Peyer's patch (tissue), 4 donors: ENCODE data around the gene EML4. TPM values are rescaled to one million over a fixed set of nuclear protein-coding genes. Genes with fewer than 3 reads are reported as not detected.

ENCODE experiments used
- DNase-seq, 3 donors: peaks; one replicate each; pipeline ENCODE4 v3.0.0-alpha.2; 2017 to 2019
- H3K27ac ChIP-seq, 4 donors: fragments of 200-600 bp; sonication (generic); one replicate each; pipeline ENCODE4 v1.5.1; 2016 to 2019
- H3K27me3 ChIP-seq, 2 donors: fragments of 200-600 bp; sonication (generic); one replicate each; pipeline ENCODE4 v1.5.1; 2019
- H3K36me3 ChIP-seq, 3 donors: fragments of 200-600 bp; sonication (generic); one replicate each; pipeline ENCODE4 v1.5.1; 2016 to 2019
- H3K4me1 ChIP-seq, 4 donors: fragments of 200-600 bp; sonication (generic); one replicate each; pipeline ENCODE4 v1.5.1; 2016 to 2019
- H3K4me3 ChIP-seq, 4 donors: fragments of 200-600 bp; sonication (generic); 1 replicate in 3 of 4; 2 replicates in 1 of 4; pipeline ENCODE4 v1.5.1; 2016 to 2019; ENCODE audit warnings: mild to moderate bottlenecking in 1 of 4
- H3K9me3 ChIP-seq, 4 donors: fragments of 200-600 bp; sonication (generic); one replicate each; pipeline ENCODE4 v1.5.1; 2016 to 2019; ENCODE audit warnings: mild to moderate bottlenecking in 1 of 4
- POLR2A ChIP-seq, 2 donors: fragments of 450-650 bp; IDR thresholded peaks; one replicate each; pipeline ENCODE4 v1.5.1; 2017; ENCODE audit warnings: antibody characterized with exemption in 2 of 2, mild to moderate bottlenecking in 2 of 2, moderate library complexity in 2 of 2
- total RNA-seq, 4 donors: library from RNA; depleted of rRNA; stranded (reverse); fragments of >200 nt; gene quantifications; one replicate each; pipeline ENCODE4 v1.1.0, GENCODE V29; 2016
- TF ChIP-seq, protein P1 (sequence below), 6 experiments: fragments of 450-650 bp in 4 of 6; fragments of 200-600 bp in 2 of 6; sonication (generic) in 1 of 6; IDR thresholded peaks; one replicate each; pipeline ENCODE4 v1.5.1; 2017 to 2019; ENCODE audit warnings: antibody characterized with exemption in 6 of 6, mild to moderate bottlenecking in 3 of 6, moderate library complexity in 1 of 6

EML4 gene
- total RNA-seq, 4 donors from 2014 or later = 73.7 to 115 (median 84.4) TPM

DNA sequence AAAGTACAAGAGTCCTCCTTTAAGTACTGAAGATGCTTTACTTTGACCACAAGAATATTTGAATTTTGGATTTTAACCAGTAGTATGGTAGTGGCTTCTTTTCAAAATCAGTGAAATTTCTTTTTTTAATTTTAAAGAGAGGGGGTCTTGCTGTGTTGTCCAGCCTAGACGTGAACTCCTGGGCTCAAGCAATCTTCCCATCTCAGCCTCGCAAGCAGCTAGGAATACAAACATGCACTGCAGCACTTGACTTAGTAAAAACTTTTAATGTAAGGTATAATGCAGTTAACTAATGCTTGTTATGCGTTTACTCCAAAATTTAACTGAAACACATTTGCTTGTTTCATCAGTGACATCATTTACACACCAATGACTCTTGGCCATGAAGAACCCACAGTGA, 49.6 kb downstream of the EML4 start:
- H3K27me3 ChIP-seq = no peaks in the 10 kb centered on the region
- no peak overlapping the region for H3K4me3 ChIP-seq
- no peaks in the 10 kb centered on the region for H3K9me3 ChIP-seq
- TF ChIP-seq, protein P1, sequence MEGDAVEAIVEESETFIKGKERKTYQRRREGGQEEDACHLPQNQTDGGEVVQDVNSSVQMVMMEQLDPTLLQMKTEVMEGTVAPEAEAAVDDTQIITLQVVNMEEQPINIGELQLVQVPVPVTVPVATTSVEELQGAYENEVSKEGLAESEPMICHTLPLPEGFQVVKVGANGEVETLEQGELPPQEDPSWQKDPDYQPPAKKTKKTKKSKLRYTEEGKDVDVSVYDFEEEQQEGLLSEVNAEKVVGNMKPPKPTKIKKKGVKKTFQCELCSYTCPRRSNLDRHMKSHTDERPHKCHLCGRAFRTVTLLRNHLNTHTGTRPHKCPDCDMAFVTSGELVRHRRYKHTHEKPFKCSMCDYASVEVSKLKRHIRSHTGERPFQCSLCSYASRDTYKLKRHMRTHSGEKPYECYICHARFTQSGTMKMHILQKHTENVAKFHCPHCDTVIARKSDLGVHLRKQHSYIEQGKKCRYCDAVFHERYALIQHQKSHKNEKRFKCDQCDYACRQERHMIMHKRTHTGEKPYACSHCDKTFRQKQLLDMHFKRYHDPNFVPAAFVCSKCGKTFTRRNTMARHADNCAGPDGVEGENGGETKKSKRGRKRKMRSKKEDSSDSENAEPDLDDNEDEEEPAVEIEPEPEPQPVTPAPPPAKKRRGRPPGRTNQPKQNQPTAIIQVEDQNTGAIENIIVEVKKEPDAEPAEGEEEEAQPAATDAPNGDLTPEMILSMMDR (IDR thresholded peaks at IDR 0.05) = no peak
- no peak for TF ChIP-seq POLR2A (IDR thresholded peaks at IDR 0.05)
- no peak overlapping the region for H3K27ac ChIP-seq
- H3K4me1 ChIP-seq = peaks cover 0 to 4% (median 3%) of the 10 kb centered on the region in 4 donors
- no peaks in the 10 kb centered on the region for H3K36me3 ChIP-seq
- no peak for DNase-seq

DNA sequence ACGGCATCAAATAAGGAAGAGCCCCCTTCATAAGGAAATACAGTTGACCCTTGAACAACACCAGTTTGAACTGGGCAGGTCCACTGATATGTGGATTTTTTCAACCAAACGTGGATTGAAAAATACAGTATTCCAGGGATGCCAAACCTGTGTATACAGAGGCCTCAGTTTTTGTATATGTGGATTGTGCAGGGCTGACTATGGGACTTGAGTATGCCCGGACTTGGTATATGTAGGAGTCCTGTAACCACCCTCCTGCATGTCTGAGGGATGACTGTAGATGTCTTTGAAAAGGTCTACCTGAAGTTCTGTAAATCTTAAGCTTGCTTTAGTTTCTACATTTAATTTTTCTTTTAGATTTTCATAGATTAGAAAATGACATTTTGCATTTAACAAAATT, 50.0 kb downstream of the EML4 start:
- Histone ChIP-seq H3K9me3 (no peaks in the 10 kb centered on the region), H3K36me3 (no peaks in the 10 kb centered on the region), H3K27me3 (no peaks in the 10 kb centered on the region), H3K4me1 (peaks cover 0 to 7% (median 3%) of the 10 kb centered on the region in 4 donors), H3K4me3 (no peak overlapping the region), H3K27ac (no peak overlapping the region)
- DNase-seq = no peak
- TF ChIP-seq, protein P1 (IDR thresholded peaks at IDR 0.05) = no peak
- TF ChIP-seq POLR2A (IDR thresholded peaks at IDR 0.05) = no peak

DNA sequence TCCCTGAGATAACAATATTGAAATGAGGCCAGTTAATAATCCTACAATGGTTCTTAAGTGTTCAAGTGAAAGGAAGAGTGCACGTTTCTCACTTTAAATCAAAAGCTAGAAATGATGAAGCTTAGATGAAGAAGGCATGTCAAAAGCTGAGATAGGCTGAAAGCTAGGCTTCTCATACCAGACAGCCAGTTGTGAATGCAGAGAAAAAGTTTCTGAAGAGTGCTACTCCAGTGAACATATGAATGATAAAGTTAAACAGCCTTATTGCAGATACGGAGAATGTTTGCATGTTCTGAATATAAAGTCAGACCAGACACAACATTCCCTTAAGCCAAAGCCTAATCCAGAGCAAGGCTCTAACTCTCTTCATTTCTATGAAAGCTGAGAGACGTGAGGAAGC, 51.4 kb downstream of the EML4 start:
- H3K4me1 ChIP-seq = peaks cover 0 to 8% (median 3%) of the 10 kb centered on the region in 4 donors
- H3K9me3 ChIP-seq = no peaks in the 10 kb centered on the region
- DNase-seq = no peak
- no peak overlapping the region for H3K4me3 ChIP-seq
- H3K36me3 ChIP-seq = no peaks in the 10 kb centered on the region
- H3K27ac ChIP-seq = no peak overlapping the region
- no peaks in the 10 kb centered on the region for H3K27me3 ChIP-seq
- TF ChIP-seq POLR2A (IDR thresholded peaks at IDR 0.05) = no peak
- TF ChIP-seq, protein P1 (IDR thresholded peaks at IDR 0.05) = no peak

DNA sequence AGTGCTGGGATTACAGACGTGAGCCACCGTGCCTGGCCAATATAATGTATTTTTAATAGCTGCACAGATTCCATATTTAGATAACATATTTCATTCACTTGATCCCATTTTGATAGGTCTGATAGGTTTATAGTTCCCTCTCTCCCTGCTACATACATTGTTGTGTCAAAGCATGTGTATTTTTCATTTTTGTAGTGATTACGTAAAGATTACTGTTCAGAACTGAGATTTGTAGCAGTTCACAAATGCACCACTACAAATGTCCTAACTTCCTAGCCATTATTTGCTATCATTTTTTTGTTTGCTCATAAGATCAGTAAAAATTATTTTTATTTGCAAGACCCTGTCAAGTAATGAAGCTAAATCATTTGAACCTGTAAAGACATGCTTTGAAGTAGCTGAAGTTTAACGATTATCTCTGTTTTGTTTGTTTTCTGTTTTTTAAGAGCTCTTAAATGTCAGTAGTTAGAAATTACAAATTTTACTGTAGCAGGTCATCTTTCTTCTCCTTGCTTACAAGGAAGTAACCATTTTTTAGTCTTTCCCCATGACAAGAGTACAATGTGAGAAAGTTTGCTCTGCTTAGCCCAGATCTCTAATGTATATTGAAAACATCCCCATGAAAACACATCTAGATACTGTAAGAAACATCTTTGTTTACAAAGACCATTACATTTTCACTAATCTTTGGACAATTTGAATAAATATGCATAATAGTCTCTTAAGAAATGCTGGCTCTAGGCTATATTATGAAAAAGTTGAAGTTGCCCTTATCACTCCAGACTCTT, 54.1 kb downstream of the EML4 start:
- no peak overlapping the region for H3K4me3 ChIP-seq
- H3K36me3 ChIP-seq = no peaks in the 10 kb centered on the region
- H3K27me3 ChIP-seq = no peaks in the 10 kb centered on the region
- H3K4me1 ChIP-seq = peaks cover 0 to 8% (median 0%) of the 10 kb centered on the region in 4 donors
- H3K9me3 ChIP-seq = no peaks in the 10 kb centered on the region
- TF ChIP-seq POLR2A (IDR thresholded peaks at IDR 0.05) = no peak
- TF ChIP-seq, protein P1 (IDR thresholded peaks at IDR 0.05) = no peak
- no peak for DNase-seq
- H3K27ac ChIP-seq = no peak overlapping the region

DNA sequence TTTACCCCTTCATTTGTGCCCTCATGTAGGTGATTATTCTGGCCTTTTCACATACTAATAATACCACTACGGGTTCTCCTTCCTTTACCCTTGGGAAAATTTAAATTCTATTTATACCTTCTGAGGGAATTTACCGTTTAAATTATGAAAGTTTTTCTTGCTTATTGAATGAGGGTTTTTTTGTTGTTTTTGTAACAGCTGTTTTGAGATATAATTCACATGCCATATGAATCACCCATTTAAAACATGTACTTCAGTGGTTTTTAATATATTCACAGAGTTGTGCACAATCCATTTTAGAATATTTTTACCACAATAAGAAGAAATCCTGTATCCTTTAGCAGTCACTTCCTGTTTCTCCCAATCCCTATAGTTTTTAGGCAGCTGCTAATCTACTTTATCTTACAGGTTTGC, 54.7 kb downstream of the EML4 start:
- Histone ChIP-seq H3K4me1 (peaks cover 0 to 8% (median 0%) of the 10 kb centered on the region in 4 donors), H3K27ac (no peak overlapping the region), H3K9me3 (no peaks in the 10 kb centered on the region), H3K4me3 (no peak overlapping the region), H3K36me3 (no peaks in the 10 kb centered on the region), H3K27me3 (no peaks in the 10 kb centered on the region)
- DNase-seq = no peak
- no peak for TF ChIP-seq POLR2A (IDR thresholded peaks at IDR 0.05)
- TF ChIP-seq, protein P1 (IDR thresholded peaks at IDR 0.05) = no peak
